ENCODE results near the gene CENPX. TPM values are rescaled to one million over a fixed set of nuclear protein-coding genes. Genes with fewer than 3 reads are reported as not detected.

The CENPX gene
- total RNA-seq, 1 experiment from 2014 or later = 344 TPM

GRCh38 chr17:81996232-81996756 lies 26.4 kb downstream of the CENPX start:
- Histone ChIP-seq H3K36me3 (ENCODE audit: low read depth, low read length) (no peaks in the 10 kb centered on the region), H4K20me1 (ENCODE audit: low read length) (no peaks in the 10 kb centered on the region), H3K9me3 (ENCODE audit: low read length) (no peaks in the 10 kb centered on the region), H3K4me3 (ENCODE audit: low read length) (no peak overlapping the region), H3F3A (ENCODE audit: low read length, unreplicated experiment) (no peaks in the 10 kb centered on the region), H3K27me3 (ENCODE audit: low read length) (no peaks in the 10 kb centered on the region), H3K9me2 (replicated peaks; ENCODE audit: low read length) (no peaks in the 10 kb centered on the region), H3K79me2 (ENCODE audit: low read length) (no peaks in the 10 kb centered on the region), H3K9ac (ENCODE audit: low read length) (no peak overlapping the region), H3K4me1 (ENCODE audit: insufficient read depth, low read length) (peaks cover 12% of the 10 kb centered on the region), H3K4me2 (ENCODE audit: low read length) (no peak overlapping the region), H2AFZ (ENCODE audit: low read length) (no peak overlapping the region), H3K27ac (ENCODE audit: low read length) (no peak overlapping the region)
- intact Hi-C loops (cut with micrococcal nuclease) = no loop called here
- no peak for TF ChIP-seq EZH2 (IDR thresholded peaks at IDR 0.05; ENCODE audit: low read length, unreplicated experiment)
- TF ChIP-seq, protein P1, sequence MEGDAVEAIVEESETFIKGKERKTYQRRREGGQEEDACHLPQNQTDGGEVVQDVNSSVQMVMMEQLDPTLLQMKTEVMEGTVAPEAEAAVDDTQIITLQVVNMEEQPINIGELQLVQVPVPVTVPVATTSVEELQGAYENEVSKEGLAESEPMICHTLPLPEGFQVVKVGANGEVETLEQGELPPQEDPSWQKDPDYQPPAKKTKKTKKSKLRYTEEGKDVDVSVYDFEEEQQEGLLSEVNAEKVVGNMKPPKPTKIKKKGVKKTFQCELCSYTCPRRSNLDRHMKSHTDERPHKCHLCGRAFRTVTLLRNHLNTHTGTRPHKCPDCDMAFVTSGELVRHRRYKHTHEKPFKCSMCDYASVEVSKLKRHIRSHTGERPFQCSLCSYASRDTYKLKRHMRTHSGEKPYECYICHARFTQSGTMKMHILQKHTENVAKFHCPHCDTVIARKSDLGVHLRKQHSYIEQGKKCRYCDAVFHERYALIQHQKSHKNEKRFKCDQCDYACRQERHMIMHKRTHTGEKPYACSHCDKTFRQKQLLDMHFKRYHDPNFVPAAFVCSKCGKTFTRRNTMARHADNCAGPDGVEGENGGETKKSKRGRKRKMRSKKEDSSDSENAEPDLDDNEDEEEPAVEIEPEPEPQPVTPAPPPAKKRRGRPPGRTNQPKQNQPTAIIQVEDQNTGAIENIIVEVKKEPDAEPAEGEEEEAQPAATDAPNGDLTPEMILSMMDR (conservative IDR thresholded peaks at IDR 0.05; ENCODE audit: low read depth, low read length) = no peak
- TF ChIP-seq EZH2phosphoT487 (IDR thresholded peaks at IDR 0.05; ENCODE audit: borderline replicate concordance, low read length) = no peak
- DNase-seq (no peak), ATAC-seq (no peak)
- ChIA-PET POLR2A (ENCODE audit: unreplicated experiment) (no interaction called here), CTCF (no interaction called here)
- BruUV-seq (replicated peaks) = no TSS peak

DNA sequence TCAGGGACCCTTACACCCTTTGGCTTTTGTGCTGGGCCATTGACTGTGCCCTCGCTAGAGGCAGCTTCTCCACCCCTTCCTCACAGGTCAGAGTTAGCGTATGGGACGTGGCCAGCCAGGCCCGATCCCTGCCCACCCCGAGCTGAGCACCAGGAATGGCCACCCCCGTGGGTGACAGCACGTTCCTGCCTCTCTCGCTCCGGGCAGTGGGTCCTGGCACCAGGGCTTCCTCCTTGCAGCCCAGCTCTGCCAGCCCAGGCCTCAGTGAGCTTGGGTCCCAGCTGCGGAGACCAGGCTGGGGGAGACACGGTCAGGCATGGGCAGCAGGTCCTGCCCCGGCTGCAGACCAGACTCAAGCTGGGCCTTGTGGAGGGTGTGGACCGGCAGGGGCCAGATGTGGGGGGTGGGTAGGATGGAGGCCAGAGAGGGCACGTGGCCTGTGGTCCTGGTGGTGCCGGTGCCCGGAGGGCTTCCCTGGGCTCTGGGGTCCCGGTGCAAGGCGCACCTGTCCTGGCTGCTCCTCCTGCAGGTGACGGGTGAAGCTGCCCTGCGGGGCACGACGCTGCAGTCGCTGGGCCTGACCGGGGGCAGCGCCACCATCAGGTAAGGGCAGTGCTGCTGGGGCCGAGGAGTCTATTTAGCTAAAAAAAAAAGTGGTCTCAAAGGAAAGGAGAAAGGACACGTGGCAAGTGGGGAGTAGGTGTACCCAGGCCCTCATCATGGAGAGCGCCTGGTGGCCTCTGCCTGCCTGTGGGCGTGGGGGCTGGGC lies 27.0 kb downstream of the CENPX start:
- intact Hi-C loops (cut with micrococcal nuclease) = no loop called here
- no peak overlapping the region for H3K27ac ChIP-seq (ENCODE audit: low read length)
- TF ChIP-seq, protein P1 (conservative IDR thresholded peaks at IDR 0.05; ENCODE audit: low read depth, low read length) = peak; percentile 16; the same call in 1 of the 2 replicates
- TF ChIP-seq EZH2 (IDR thresholded peaks at IDR 0.05; ENCODE audit: low read length, unreplicated experiment) (no peak), EZH2phosphoT487 (IDR thresholded peaks at IDR 0.05; ENCODE audit: borderline replicate concordance, low read length) (no peak)
- DNase-seq (no peak), ATAC-seq (no peak)
- no TSS peak for BruUV-seq (replicated peaks)
- no peaks in the 10 kb centered on the region for H4K20me1 ChIP-seq (ENCODE audit: low read length)
- POLR2A ChIA-PET (ENCODE audit: unreplicated experiment) = no interaction called here
- H3K4me1 ChIP-seq (ENCODE audit: insufficient read depth, low read length) = peaks cover 16% of the 10 kb centered on the region
- no peaks in the 10 kb centered on the region for H3K9me2 ChIP-seq (replicated peaks; ENCODE audit: low read length)
- H3K9me3 ChIP-seq (ENCODE audit: low read length) = no peaks in the 10 kb centered on the region
- no peak overlapping the region for H3K4me2 ChIP-seq (ENCODE audit: low read length)
- no peaks in the 10 kb centered on the region for H3K27me3 ChIP-seq (ENCODE audit: low read length)
- CTCF ChIA-PET = no interaction called here
- no peaks in the 10 kb centered on the region for H3K36me3 ChIP-seq (ENCODE audit: low read depth, low read length)
- no peaks in the 10 kb centered on the region for H3K79me2 ChIP-seq (ENCODE audit: low read length)
- H3K9ac ChIP-seq (ENCODE audit: low read length) = no peak overlapping the region
- no peaks in the 10 kb centered on the region for H3F3A ChIP-seq (ENCODE audit: low read length, unreplicated experiment)
- H2AFZ ChIP-seq (ENCODE audit: low read length) = no peak overlapping the region
- no peak overlapping the region for H3K4me3 ChIP-seq (ENCODE audit: low read length)
